A673 (cell line): ENCODE results near the gene VWA5B1.

Experiments
- CTCF ChIP-seq: fragments of 300-800, 200-600 bp; sonication (generic); conservative IDR thresholded peaks from 2 replicates; pipeline ENCODE4 v1.5.1; 2017; ENCODE audit warnings: low read depth, mild to moderate bottlenecking, antibody characterized with exemption, low read length, moderate library complexity, mixed read lengths
- EZH2 ChIP-seq: fragments of 200-600 bp; sonication (generic); IDR thresholded peaks from 2 replicates; pipeline ENCODE4 v1.6.1; 2017; ENCODE audit warnings: borderline replicate concordance, low read depth, mild to moderate bottlenecking, mixed read lengths, antibody characterized with exemption, low read length; ENCODE audit not compliant: poor library complexity, severe bottlenecking

- peak; percentile 27; the same call in 1 of the 2 replicates for TF ChIP-seq CTCF
- TF ChIP-seq EZH2 = no peak
Observed at GRCh38 chr1:20242890-20243479, 47.7 kb upstream of the VWA5B1 start.
